Measurements from ENCODE around the gene KDM1B.

KDM1B gene

DNA sequence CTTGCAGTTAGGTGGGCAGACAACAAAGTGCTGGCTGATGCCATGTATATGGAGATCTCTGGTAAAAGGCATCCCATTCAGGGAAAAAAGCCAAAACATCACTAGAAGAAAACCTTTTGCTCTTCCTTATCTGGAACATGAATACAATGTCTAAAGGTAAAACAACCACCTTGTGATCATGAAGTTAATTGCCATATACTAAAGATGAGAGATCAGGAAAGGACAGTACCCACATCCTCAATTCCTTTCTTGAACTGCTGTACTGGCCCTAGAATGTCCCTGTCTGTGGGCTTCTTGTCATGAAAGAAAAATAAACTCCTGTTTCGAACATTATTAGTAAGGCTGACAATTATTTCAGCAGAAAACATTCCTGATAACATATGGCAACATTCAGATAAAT is 89.9 kb downstream of the KDM1B start:
- Histone ChIP-seq H3K36me3 (ENCODE audit: insufficient read depth, low read length) (peaks cover 100% of the 10 kb centered on the region), H3K79me2 (ENCODE audit: insufficient read depth, low read length) (peaks cover 25% of the 10 kb centered on the region), H3K9ac (ENCODE audit: low read length) (no peak overlapping the region), H3K27ac (ENCODE audit: low read depth, low read length, poor library complexity, severe bottlenecking) (no peak overlapping the region), H3F3A (ENCODE audit: insufficient read depth, low read length) (no peaks in the 10 kb centered on the region), H3K4me1 (ENCODE audit: insufficient read depth, low read length, severe bottlenecking) (no peaks in the 10 kb centered on the region), H3K4me3 (ENCODE audit: low read depth, low read length, poor library complexity, severe bottlenecking) (no peak overlapping the region), H3K9me3 (ENCODE audit: low read length) (no peaks in the 10 kb centered on the region), H3K4me2 (ENCODE audit: low read length) (no peak overlapping the region), H4K20me1 (ENCODE audit: insufficient read depth, low read length) (no peaks in the 10 kb centered on the region), H2AFZ (ENCODE audit: low read length) (no peak overlapping the region), H3K9me2 (ENCODE audit: low read depth, low read length) (no peaks in the 10 kb centered on the region), H3K27me3 (ENCODE audit: insufficient read depth, low read length) (no peaks in the 10 kb centered on the region)
- TF ChIP-seq, protein P1, sequence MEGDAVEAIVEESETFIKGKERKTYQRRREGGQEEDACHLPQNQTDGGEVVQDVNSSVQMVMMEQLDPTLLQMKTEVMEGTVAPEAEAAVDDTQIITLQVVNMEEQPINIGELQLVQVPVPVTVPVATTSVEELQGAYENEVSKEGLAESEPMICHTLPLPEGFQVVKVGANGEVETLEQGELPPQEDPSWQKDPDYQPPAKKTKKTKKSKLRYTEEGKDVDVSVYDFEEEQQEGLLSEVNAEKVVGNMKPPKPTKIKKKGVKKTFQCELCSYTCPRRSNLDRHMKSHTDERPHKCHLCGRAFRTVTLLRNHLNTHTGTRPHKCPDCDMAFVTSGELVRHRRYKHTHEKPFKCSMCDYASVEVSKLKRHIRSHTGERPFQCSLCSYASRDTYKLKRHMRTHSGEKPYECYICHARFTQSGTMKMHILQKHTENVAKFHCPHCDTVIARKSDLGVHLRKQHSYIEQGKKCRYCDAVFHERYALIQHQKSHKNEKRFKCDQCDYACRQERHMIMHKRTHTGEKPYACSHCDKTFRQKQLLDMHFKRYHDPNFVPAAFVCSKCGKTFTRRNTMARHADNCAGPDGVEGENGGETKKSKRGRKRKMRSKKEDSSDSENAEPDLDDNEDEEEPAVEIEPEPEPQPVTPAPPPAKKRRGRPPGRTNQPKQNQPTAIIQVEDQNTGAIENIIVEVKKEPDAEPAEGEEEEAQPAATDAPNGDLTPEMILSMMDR (IDR thresholded peaks at IDR 0.05; ENCODE audit: low read length), result no peak
- TF ChIP-seq EZH2 (IDR thresholded peaks at IDR 0.05; ENCODE audit: borderline replicate concordance, low read length), result no peak

DNA sequence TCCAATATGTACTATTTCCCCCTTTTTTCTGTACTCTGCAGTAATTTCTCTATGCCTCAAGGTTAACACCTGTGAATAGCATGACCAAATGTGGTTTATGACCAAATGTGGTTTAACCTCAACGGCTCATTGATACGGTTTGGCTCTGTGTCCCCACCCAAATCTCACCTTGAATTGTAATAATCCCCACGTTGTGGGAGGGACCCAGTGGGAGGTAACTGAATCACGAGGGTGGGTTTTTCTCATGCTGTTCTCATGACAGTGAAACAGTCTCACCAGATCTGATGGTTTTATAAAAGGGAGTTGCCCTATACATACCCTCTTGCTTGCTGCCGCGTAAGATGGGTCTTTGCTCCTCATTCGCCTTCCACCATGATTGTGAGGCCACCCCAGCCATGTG is 90.4 kb downstream of the KDM1B start:
- Histone ChIP-seq H3K27me3 (ENCODE audit: insufficient read depth, low read length) (no peaks in the 10 kb centered on the region), H3K36me3 (ENCODE audit: insufficient read depth, low read length) (peaks cover 100% of the 10 kb centered on the region), H3K27ac (ENCODE audit: low read depth, low read length, poor library complexity, severe bottlenecking) (no peak overlapping the region), H3K79me2 (ENCODE audit: insufficient read depth, low read length) (peaks cover 22% of the 10 kb centered on the region), H3F3A (ENCODE audit: insufficient read depth, low read length) (no peaks in the 10 kb centered on the region), H4K20me1 (ENCODE audit: insufficient read depth, low read length) (no peaks in the 10 kb centered on the region), H3K9me3 (ENCODE audit: low read length) (no peaks in the 10 kb centered on the region), H3K4me2 (ENCODE audit: low read length) (no peak overlapping the region), H3K9me2 (ENCODE audit: low read depth, low read length) (no peaks in the 10 kb centered on the region), H3K4me1 (ENCODE audit: insufficient read depth, low read length, severe bottlenecking) (no peaks in the 10 kb centered on the region), H2AFZ (ENCODE audit: low read length) (no peak overlapping the region), H3K4me3 (ENCODE audit: low read depth, low read length, poor library complexity, severe bottlenecking) (no peak overlapping the region), H3K9ac (ENCODE audit: low read length) (no peak overlapping the region)
- TF ChIP-seq, protein P1 (IDR thresholded peaks at IDR 0.05; ENCODE audit: low read length), result no peak
- TF ChIP-seq EZH2 (IDR thresholded peaks at IDR 0.05; ENCODE audit: borderline replicate concordance, low read length), result no peak

GRCh38 chr6:18246205-18246604 is 91.0 kb downstream of the KDM1B start:
- H3K4me1 ChIP-seq (ENCODE audit: insufficient read depth, low read length, severe bottlenecking), result no peaks in the 10 kb centered on the region
- H3K4me2 ChIP-seq (ENCODE audit: low read length), result no peak overlapping the region
- H3K4me3 ChIP-seq (ENCODE audit: low read depth, low read length, poor library complexity, severe bottlenecking), result no peak overlapping the region
- peaks cover 24% of the 10 kb centered on the region for H3K79me2 ChIP-seq (ENCODE audit: insufficient read depth, low read length)
- no peaks in the 10 kb centered on the region for H4K20me1 ChIP-seq (ENCODE audit: insufficient read depth, low read length)
- no peak for TF ChIP-seq EZH2 (IDR thresholded peaks at IDR 0.05; ENCODE audit: borderline replicate concordance, low read length)
- TF ChIP-seq, protein P1 (IDR thresholded peaks at IDR 0.05; ENCODE audit: low read length), result no peak
- H3K9ac ChIP-seq (ENCODE audit: low read length), result no peak overlapping the region
- no peaks in the 10 kb centered on the region for H3F3A ChIP-seq (ENCODE audit: insufficient read depth, low read length)
- H3K36me3 ChIP-seq (ENCODE audit: insufficient read depth, low read length), result peaks cover 100% of the 10 kb centered on the region
- H2AFZ ChIP-seq (ENCODE audit: low read length), result no peak overlapping the region
- H3K9me3 ChIP-seq (ENCODE audit: low read length), result no peaks in the 10 kb centered on the region
- H3K9me2 ChIP-seq (ENCODE audit: low read depth, low read length), result no peaks in the 10 kb centered on the region
- H3K27ac ChIP-seq (ENCODE audit: low read depth, low read length, poor library complexity, severe bottlenecking), result no peak overlapping the region
- H3K27me3 ChIP-seq (ENCODE audit: insufficient read depth, low read length), result no peaks in the 10 kb centered on the region
